ENCODE results near the gene RAB38. TPM values are rescaled to one million over a fixed set of nuclear protein-coding genes. Genes with fewer than 3 reads are reported as not detected.
A peak's percentile ranks its signal among the peaks of the same experiment; 100 is the strongest.

Gene RAB38
- total RNA-seq, 1 experiment from 2014 or later, result 18.7 TPM

GRCh38 chr11:88212300-88212699 lies 37.1 kb upstream of the RAB38 start:
- H3K27me3 ChIP-seq (ENCODE audit: insufficient read depth, low read length), result no peaks in the 10 kb centered on the region
- H2BK120ac ChIP-seq (ENCODE audit: low read depth, low read length, poor library complexity, severe bottlenecking), result no peak overlapping the region
- H4K20me1 ChIP-seq (ENCODE audit: control insufficient read depth, insufficient read depth, insufficient read length), result no peaks in the 10 kb centered on the region
- no peak overlapping the region for H2AK5ac ChIP-seq (ENCODE audit: insufficient read length, low read length)
- no peak overlapping the region for H3T11ph ChIP-seq (ENCODE audit: low read length)
- no peak overlapping the region for H2BK5ac ChIP-seq (ENCODE audit: insufficient read length, low read length)
- Mint-ChIP-seq H3K4me1 (peaks cover 8 to 14% of the 10 kb centered on the region in 2 experiments), H3K9me3 (peaks cover 3 to 4% of the 10 kb centered on the region in 2 experiments; a peak in 2 of 5 replicates), H3K4me3 (no peak overlapping the region), H3K27me3 (ENCODE audit: low read depth) (no peaks in the 10 kb centered on the region), H3K27ac (0 out of 7 replicates have a peak overlapping the region, but pooled peaks of 1 of the 3 experiments have one; percentile 40), H3K36me3 (ENCODE audit: insufficient read depth in 1 of 3, low read depth in 3 of 3) (peaks cover 4 to 8% (median 4%) of the 10 kb centered on the region in 3 experiments; a peak in 5 of 7 replicates)
- no peak overlapping the region for H4K91ac ChIP-seq (ENCODE audit: insufficient read length, low read depth, low read length)
- H3K18ac ChIP-seq (ENCODE audit: insufficient read length, low read depth, low read length), result no peak overlapping the region
- no peak overlapping the region for H2BK20ac ChIP-seq (ENCODE audit: low read depth, low read length, poor library complexity, severe bottlenecking)
- no peak overlapping the region for H3K23ac ChIP-seq (ENCODE audit: insufficient read length, low read depth, low read length)
- TF ChIP-seq CTCF (conservative IDR thresholded peaks at IDR 0.05), result no peak
- H3K23me2 ChIP-seq (ENCODE audit: insufficient read length, low read depth, low read length, poor library complexity, severe bottlenecking), result no peaks in the 10 kb centered on the region
- no peak overlapping the region for H3K14ac ChIP-seq (ENCODE audit: insufficient read depth, low read length)
- no peak overlapping the region for H3K4me2 ChIP-seq (ENCODE audit: insufficient read depth, insufficient read length, low read length)
- no peaks in the 10 kb centered on the region for H3K79me2 ChIP-seq (ENCODE audit: insufficient read depth, low read length)
- no peak overlapping the region for H3K56ac ChIP-seq (ENCODE audit: insufficient read length, low read depth, low read length)
- no peak overlapping the region for H4K8ac ChIP-seq (replicated peaks; ENCODE audit: insufficient read length, low read depth, low read length)
- no peak overlapping the region for H2BK15ac ChIP-seq (ENCODE audit: low read depth, low read length)
- H4K5ac ChIP-seq (ENCODE audit: insufficient read length, low read depth, low read length), result no peak overlapping the region
- H2AFZ ChIP-seq (ENCODE audit: low read length), result no peak overlapping the region
- no CpG with 5 or more reads among the region's 1 CpG for WGBS (ENCODE audit: extremely low coverage, insufficient read length, low lambda C conversion rate)
- H3K4ac ChIP-seq (ENCODE audit: low read depth, low read length), result no peak overlapping the region
- peak; percentile 31 for DNase-seq
- no peak overlapping the region for H3K27ac ChIP-seq (ENCODE audit: insufficient read length, low read depth, low read length)
- H2BK12ac ChIP-seq (ENCODE audit: insufficient read length, low read depth, low read length), result no peak overlapping the region
- H3K79me1 ChIP-seq (ENCODE audit: insufficient read depth, low read depth, low read length, poor library complexity, severe bottlenecking), result no peaks in the 10 kb centered on the region
- H3K9ac ChIP-seq (ENCODE audit: extremely low read depth, insufficient read length, low read length), result no peak overlapping the region
- no peaks in the 10 kb centered on the region; the same call in 1 of the 2 replicates for H3K4me1 ChIP-seq (ENCODE audit: insufficient read depth, low read length)
- H3K9me3 ChIP-seq (ENCODE audit: control insufficient read depth, low read depth, low read length), result no peaks in the 10 kb centered on the region

All from H9 (cell line).